GM19099 (cell line): ENCODE data around the gene EXOSC7.

Experiments
- POLR2A ChIP-seq: IDR thresholded peaks from 3 replicates; pipeline ENCODE4 v1.6.1; 2011; ENCODE audit warnings: low read depth; ENCODE audit not compliant: insufficient read length; ENCODE audit errors: extremely low read depth

The EXOSC7 gene

DNA sequence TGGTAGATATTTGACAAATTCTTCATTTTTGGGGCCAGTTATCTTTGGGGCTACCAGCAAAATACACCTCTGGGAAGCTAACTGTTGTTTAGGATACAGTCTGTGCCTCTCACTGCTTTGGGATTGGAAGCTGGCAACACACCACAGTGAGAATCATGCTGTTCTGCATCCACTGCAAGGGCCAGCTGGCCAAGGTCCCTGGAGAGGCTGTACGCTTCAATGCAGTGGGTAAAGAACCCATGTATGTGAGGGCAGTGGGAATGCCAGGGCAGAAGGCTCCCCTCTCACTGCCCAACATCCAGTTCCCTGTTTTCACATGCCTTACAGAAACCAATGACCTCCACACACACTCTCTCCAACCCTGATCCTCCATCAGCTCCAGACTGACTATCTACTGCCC lies 20.1 kb upstream of the EXOSC7 start:
- no peak for TF ChIP-seq POLR2A

GRCh38 chr3:44957986-44958385 lies 18.1 kb upstream of the EXOSC7 start:
- TF ChIP-seq POLR2A: no peak

GRCh38 chr3:44958386-44958785 lies 17.7 kb upstream of the EXOSC7 start:
- TF ChIP-seq POLR2A: no peak

DNA sequence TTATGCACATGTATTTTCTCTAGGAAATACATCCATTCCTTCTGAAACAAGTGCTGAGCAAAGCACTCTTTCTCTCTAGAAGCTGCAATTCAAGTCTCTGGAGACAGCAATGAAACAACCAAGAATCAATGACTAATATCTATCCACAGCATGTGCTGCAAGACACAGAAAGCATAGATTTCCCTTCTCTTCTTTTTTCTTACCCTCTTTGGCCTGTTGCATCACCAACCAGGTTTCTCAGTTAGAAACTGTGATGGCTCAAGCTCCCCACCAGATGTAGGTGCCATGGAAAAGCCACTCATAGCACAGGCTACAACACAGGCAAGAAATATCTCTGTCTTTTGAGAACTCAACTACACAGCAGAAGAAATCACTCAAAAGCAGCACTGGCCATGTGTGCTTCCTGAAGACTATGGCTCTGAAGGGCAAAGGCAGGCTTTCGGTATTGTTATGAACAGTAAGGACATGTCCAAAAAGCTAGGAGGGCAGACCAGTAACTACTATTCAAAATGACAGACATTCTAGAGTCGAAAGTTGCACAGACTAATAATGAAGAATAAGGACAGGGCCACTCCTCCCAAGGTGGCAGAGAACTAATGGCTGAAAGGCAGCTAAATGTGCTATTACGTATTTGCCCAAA lies 15.5 kb upstream of the EXOSC7 start:
- no peak for TF ChIP-seq POLR2A

GRCh38 chr3:44961888-44962287 lies 14.2 kb upstream of the EXOSC7 start:
- no peak for TF ChIP-seq POLR2A

DNA sequence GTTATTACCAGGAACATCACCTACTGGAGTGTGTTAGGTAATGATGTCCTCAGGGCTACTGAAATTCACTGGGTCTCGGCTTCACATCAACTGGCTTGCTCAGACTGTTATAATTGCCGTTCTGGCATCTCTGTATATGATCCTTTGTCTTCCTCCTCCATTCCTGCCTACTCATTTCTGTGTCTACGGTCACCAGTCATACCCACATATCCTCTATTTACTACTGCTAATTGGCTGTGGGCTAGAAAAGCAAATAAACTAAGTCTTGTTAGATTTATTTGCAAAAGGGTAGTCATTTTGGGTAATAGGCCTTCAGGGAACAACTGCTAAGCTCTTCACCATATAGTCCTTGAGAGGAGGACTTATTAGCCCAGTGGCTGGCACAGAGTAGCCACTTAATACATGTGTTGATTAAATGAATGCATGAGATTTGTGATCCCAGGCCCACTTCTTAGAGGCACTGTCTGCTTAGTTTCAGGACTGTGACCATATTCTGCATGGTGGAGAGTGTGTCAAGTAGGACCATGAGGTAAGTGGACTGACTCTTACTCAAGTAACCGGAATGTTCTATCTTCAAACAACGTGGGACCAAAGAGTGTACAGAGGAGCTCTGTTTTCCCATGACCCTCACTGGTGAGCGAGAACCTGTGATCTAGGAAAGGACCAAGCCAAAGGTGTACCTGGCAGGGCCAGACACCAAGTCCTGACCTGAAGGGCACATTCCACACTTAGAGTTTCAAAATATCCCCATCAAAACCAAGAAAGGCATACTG lies 13.2 kb upstream of the EXOSC7 start:
- no peak for TF ChIP-seq POLR2A

DNA sequence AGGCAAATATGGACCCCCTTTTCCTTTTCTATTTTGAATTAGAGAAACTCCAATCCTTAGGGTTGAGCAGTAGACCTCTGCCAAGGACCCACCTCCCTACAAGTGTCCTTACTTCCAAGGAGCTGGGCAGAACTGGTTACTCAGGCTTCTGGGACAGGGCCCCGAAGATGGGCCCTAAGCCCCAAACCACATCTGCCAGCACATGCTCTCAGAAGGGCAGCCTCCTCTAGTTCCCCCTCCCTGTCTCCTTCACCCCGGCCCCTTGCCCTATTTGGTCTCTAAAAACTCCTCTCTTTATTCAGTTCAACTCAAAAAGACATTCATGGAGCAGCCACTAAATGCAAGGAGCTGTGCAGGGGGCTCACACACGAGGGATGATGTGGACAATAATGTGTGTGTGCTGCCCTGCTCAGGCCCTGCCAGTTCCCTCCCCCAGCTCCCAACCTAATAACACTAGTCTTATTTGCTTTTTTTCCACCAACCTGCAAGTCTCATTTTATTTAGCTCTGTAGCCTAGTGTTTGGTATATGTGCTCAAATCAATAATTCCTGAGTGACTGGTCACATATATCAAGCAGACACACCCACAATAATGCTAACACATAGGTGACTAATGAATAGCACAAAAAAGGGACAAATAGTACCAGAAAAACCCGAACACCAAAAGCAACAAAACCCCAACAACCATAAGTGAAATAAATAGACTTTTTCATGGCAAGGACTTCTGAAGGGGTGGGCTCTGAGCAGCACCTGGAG lies 12.3 kb upstream of the EXOSC7 start:
- TF ChIP-seq POLR2A: no peak

DNA sequence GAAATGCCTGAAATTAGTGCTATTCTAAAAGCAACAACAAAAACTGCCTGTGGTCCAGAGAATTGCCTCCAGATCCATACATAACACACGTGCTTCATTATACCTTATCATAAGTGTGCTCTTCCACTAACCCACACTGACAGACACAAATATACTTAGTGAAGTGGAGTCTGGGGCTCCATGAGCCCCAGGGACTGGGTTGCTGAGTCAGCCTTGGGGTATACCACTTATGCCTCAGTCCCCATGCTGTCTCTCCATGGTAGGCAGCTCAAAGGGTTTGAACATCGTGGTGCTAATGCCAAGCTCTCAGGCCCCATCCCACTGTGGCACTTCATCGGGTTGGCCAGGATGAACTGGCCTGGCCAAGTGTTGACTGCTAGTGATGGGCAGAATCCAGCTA lies 10.9 kb upstream of the EXOSC7 start:
- TF ChIP-seq POLR2A: no peak

- TF ChIP-seq POLR2A: no peak
Observed at GRCh38 chr3:44966795-44967278, 9.2 kb upstream of the EXOSC7 start.

GRCh38 chr3:44968447-44968858 lies 7.6 kb upstream of the EXOSC7 start:
- no peak for TF ChIP-seq POLR2A

GRCh38 chr3:44969154-44969827 lies 6.8 kb upstream of the EXOSC7 start:
- TF ChIP-seq POLR2A: no peak

DNA sequence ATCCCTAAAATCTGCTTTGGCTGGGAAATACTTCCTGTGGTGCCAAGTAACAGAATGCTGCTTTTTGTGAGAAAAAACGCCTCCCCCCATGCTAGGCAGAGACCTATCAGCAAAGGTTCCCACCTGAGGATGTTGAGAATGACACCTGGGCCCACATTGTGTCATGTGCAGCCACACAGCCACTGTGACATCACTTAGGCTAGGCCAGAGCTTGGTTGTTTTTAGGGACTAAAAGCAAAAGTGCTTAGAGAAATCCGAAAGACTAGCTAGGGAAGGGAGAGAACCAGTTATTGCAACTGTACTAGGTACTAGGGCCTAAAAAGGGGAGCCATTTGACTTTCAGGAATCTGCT lies 6.2 kb upstream of the EXOSC7 start:
- no peak for TF ChIP-seq POLR2A

- no peak for TF ChIP-seq POLR2A
Observed at GRCh38 chr3:44970926-44971490, 5.0 kb upstream of the EXOSC7 start.

DNA sequence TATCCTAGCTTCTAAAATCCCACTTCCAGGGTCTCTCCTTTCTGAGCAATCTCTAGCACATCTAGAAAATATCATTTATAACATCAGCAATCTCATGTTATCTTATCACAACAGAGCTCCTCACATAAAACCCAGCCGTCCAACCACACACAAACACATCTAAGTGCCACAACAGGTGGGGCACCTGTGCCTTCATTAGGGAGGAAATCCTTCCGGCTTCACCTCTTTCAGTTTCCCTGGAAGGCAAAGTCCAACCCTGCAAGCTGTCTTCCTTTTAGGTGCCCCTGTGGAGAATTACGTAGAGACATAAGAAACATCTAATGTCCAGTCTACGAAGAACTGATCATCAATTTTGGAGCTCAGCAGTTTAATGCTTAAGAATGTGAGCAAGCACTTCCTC lies 1.6 kb upstream of the EXOSC7 start:
- no peak for TF ChIP-seq POLR2A

- no peak for TF ChIP-seq POLR2A
Observed at GRCh38 chr3:44981220-44981619, 5.2 kb downstream of the EXOSC7 start.
